HEK293T (cell line): ENCODE data around the gene TGFBR3.

Experiments used
- BHLHE40 ChIP-seq: fragments of 450-650 bp; IDR thresholded peaks from 2 replicates; pipeline ENCODE4 v1.6.1; 2016; ENCODE audit warnings: mild to moderate bottlenecking, moderate library complexity, borderline replicate concordance
- CTBP1 ChIP-seq: fragments of 450-650 bp; IDR thresholded peaks from 2 replicates; pipeline ENCODE4 v1.6.1; 2016; ENCODE audit warnings: borderline replicate concordance
- ELF4 ChIP-seq: fragments of 450-650 bp; IDR thresholded peaks from 2 replicates; pipeline ENCODE4 v1.6.1; 2017; ENCODE audit warnings: antibody characterized with exemption
- FOXA1 ChIP-seq: fragments of 450-650 bp; IDR thresholded peaks from 2 replicates; pipeline ENCODE4 v1.6.1; 2016; ENCODE audit warnings: mild to moderate bottlenecking
- FOXK2 ChIP-seq: fragments of 450-650 bp; IDR thresholded peaks from 2 replicates; pipeline ENCODE4 v1.6.1; 2016; ENCODE audit warnings: mild to moderate bottlenecking
- FOXM1 ChIP-seq: fragments of 450-650 bp; IDR thresholded peaks from 2 replicates; pipeline ENCODE4 v1.6.1; 2017; ENCODE audit warnings: mild to moderate bottlenecking, borderline replicate concordance
- HDGF ChIP-seq: fragments of 450-650 bp; IDR thresholded peaks from 2 replicates; pipeline ENCODE4 v1.6.1; 2017; ENCODE audit warnings: antibody characterized with exemption, borderline replicate concordance
- L3MBTL2 ChIP-seq: fragments of 450-650 bp; conservative IDR thresholded peaks from 2 replicates; pipeline ENCODE4 v1.6.1; 2016; ENCODE audit warnings: mild to moderate bottlenecking
- NFRKB ChIP-seq: fragments of 450-650 bp; IDR thresholded peaks from 2 replicates; pipeline ENCODE4 v1.6.1; 2016; ENCODE audit warnings: mild to moderate bottlenecking, moderate library complexity
- SP1 ChIP-seq: fragments of 450-650 bp; IDR thresholded peaks from 2 replicates; pipeline ENCODE4 v1.6.1; 2017
- SUZ12 ChIP-seq: fragments of 450-650 bp; IDR thresholded peaks from 2 replicates; pipeline ENCODE4 v1.6.1; 2016; ENCODE audit warnings: mild to moderate bottlenecking
- TARDBP ChIP-seq: fragments of 450-650 bp; IDR thresholded peaks from 2 replicates; pipeline ENCODE4 v1.6.1; 2016
- ZNF384 ChIP-seq: fragments of 450-650 bp; IDR thresholded peaks from 2 replicates; pipeline ENCODE4 v1.6.1; 2016
- TF ChIP-seq, protein P1 (sequence below): fragments of 450-650 bp; IDR thresholded peaks from 2 replicates; pipeline ENCODE4 v1.6.1; 2016

DNA sequence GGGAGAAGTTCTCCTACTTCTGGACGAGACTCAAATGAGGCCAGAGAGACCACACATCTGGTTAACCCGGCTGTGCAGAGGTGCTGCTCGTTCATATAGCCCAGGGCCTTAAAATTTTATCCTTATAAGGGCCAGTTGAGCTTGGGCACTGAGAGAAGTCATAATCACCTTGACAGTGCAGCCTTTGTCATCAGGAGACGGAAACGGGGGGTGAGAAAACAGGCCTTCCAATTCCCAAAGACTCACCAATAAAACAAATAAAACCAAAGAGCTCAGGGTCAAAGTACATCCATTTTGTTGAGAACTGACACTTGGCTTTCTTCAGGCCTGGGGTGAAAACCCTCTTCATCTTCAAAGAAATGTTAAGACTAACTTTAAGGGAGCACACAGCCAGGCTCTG, 167.1 kb downstream of the TGFBR3 start:
- no peak for TF ChIP-seq BHLHE40
- no peak for TF ChIP-seq SP1
- TF ChIP-seq FOXM1: no peak
- no peak for TF ChIP-seq TARDBP
- TF ChIP-seq NFRKB: no peak
- no peak for TF ChIP-seq SUZ12
- TF ChIP-seq ELF4: no peak
- no peak for TF ChIP-seq HDGF
- no peak for TF ChIP-seq L3MBTL2
- no peak for TF ChIP-seq FOXK2
- no peak for TF ChIP-seq CTBP1
- TF ChIP-seq FOXA1: no peak
- no peak for TF ChIP-seq ZNF384
- TF ChIP-seq, protein P1, sequence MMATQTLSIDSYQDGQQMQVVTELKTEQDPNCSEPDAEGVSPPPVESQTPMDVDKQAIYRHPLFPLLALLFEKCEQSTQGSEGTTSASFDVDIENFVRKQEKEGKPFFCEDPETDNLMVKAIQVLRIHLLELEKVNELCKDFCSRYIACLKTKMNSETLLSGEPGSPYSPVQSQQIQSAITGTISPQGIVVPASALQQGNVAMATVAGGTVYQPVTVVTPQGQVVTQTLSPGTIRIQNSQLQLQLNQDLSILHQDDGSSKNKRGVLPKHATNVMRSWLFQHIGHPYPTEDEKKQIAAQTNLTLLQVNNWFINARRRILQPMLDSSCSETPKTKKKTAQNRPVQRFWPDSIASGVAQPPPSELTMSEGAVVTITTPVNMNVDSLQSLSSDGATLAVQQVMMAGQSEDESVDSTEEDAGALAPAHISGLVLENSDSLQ: no peak
